Endodermal cell (in vitro differentiated cells): Measurements from ENCODE around the gene LTC4S. TPM values are rescaled to one million over a fixed set of nuclear protein-coding genes. Genes with fewer than 3 reads are reported as not detected.

Experiments used
- DNase-seq: peaks from one replicate; pipeline ENCODE4 v3.0.0-alpha.2; 2017
- H3K27ac ChIP-seq: 2 replicates; pipeline ENCODE4 v1.5.1; 2013; ENCODE audit warnings: mild to moderate bottlenecking, low read depth, low read length, moderate library complexity
- H3K27me3 ChIP-seq: 2 replicates; pipeline ENCODE4 v1.6.1; 2013; ENCODE audit warnings: mild to moderate bottlenecking, low read length, moderate library complexity; ENCODE audit not compliant: insufficient read depth, control insufficient read depth, poor library complexity, severe bottlenecking
- H3K36me3 ChIP-seq: 2 replicates; pipeline ENCODE4 v1.7.0; 2013; ENCODE audit warnings: mild to moderate bottlenecking, low read length, moderate library complexity; ENCODE audit not compliant: control insufficient read depth, insufficient read depth
- H3K4me1 ChIP-seq: one replicate; pipeline ENCODE4 v1.7.0; 2013; ENCODE audit warnings: low read length; ENCODE audit not compliant: control insufficient read depth, insufficient read depth
- H3K4me3 ChIP-seq: 2 replicates; pipeline ENCODE4 v1.5.1; 2013; ENCODE audit warnings: mild to moderate bottlenecking, low read length, moderate library complexity
- H3K9ac ChIP-seq: 2 replicates; pipeline ENCODE4 v1.6.1; 2013; ENCODE audit warnings: mild to moderate bottlenecking, low read length, moderate library complexity; ENCODE audit not compliant: poor library complexity, severe bottlenecking; ENCODE audit errors: extremely low read depth
- H3K9me3 ChIP-seq: 2 replicates; pipeline ENCODE4 v1.6.1; 2013; ENCODE audit warnings: mild to moderate bottlenecking, low read length, moderate library complexity; ENCODE audit not compliant: control insufficient read depth
- H3K27ac Mint-ChIP-seq: 2 replicates; pipeline ENCODE4 v1.8.0; 2020; ENCODE audit warnings: mixed read lengths
- H3K27me3 Mint-ChIP-seq: 2 replicates; pipeline ENCODE4 v1.8.0; 2021; ENCODE audit warnings: mild to moderate bottlenecking, mixed read lengths; ENCODE audit not compliant: insufficient read depth
- H3K36me3 Mint-ChIP-seq: 2 replicates; pipeline ENCODE4 v1.8.0; 2020; ENCODE audit warnings: low read depth, mixed read lengths
- H3K4me1 Mint-ChIP-seq: 2 replicates; pipeline ENCODE4 v1.8.0; 2020; ENCODE audit warnings: mixed read lengths
- H3K4me3 Mint-ChIP-seq: 2 replicates; pipeline ENCODE4 v1.8.0; 2020; ENCODE audit warnings: mild to moderate bottlenecking, moderate library complexity, mixed read lengths
- H3K9me3 Mint-ChIP-seq: 2 replicates; pipeline ENCODE4 v1.8.0; 2020; ENCODE audit warnings: mild to moderate bottlenecking, mixed read lengths
- WGBS, 2 experiments: methylation state at CpG; one replicate each; pipeline versions ENCODE4 v1.1.5 to v1.1.7; 2013; ENCODE audit warnings: missing lambda C conversion rate in 2 of 2, mixed read lengths in 1 of 2; ENCODE audit not compliant: insufficient coverage in 1 of 2, insufficient read length in 1 of 2; 5-methylcytosine and 5-hydroxymethylcytosine counted together
- total RNA-seq, 2 donors: library from RNA; stranded (reverse); fragmentation: NEBNext Ultra II Directional in 1 of 2; extraction: Animal tissue kit (Norgen Biotek cat#: 25700) in 1 of 2; gene quantifications; 2 replicates in 1 of 2; 3 replicates in 1 of 2; pipeline ENCODE4 v1.2.1, GENCODE V29; 2021
- TF ChIP-seq, protein P1 (sequence below): fragments of 200-600 bp; sonication (generic); conservative IDR thresholded peaks from 2 replicates; pipeline ENCODE4 v1.5.0; 2021; ENCODE audit warnings: antibody characterized with exemption, mild to moderate bottlenecking

The LTC4S gene
- total RNA-seq, 2 donors from 2014 or later, result 5.7 to 6.3 TPM

DNA sequence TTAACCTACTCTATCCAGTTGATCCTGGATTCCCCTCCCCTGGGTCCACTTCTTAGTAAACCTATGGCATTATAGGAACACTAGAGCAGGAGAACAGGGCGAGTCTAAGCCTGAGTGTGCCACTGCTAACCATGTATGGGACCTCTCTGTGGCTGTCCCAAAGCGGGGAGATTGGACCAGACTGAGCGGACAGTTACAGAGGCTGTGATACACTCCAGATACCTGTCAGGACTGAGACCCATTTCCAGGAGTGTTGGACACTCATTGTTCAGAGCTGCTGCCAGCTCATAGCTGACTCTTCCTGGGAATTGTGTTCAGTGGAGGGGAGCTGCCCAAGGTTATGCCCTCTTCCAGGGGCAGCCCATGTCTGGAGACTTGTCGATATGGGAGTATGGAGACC lies 11.9 kb upstream of the LTC4S start:
- DNase-seq, result no peak
- H3K27me3 ChIP-seq, result no peaks in the 10 kb centered on the region
- H3K27ac Mint-ChIP-seq, result no peak overlapping the region
- H3K4me3 ChIP-seq, result no peak overlapping the region
- H3K36me3 ChIP-seq, result peaks cover 11% of the 10 kb centered on the region
- WGBS, 2 experiments, result 92 to 97% methylated on average over 4 of the region's 4 CpGs
- no peak overlapping the region for H3K4me3 Mint-ChIP-seq
- no peaks in the 10 kb centered on the region for H3K9me3 Mint-ChIP-seq
- no peaks in the 10 kb centered on the region for H3K4me1 Mint-ChIP-seq
- no peak overlapping the region for H3K9ac ChIP-seq
- no peak overlapping the region for H3K27ac ChIP-seq
- H3K27me3 Mint-ChIP-seq, result no peaks in the 10 kb centered on the region
- H3K4me1 ChIP-seq, result no peaks in the 10 kb centered on the region
- H3K36me3 Mint-ChIP-seq, result peaks cover 30% of the 10 kb centered on the region
- TF ChIP-seq, protein P1, sequence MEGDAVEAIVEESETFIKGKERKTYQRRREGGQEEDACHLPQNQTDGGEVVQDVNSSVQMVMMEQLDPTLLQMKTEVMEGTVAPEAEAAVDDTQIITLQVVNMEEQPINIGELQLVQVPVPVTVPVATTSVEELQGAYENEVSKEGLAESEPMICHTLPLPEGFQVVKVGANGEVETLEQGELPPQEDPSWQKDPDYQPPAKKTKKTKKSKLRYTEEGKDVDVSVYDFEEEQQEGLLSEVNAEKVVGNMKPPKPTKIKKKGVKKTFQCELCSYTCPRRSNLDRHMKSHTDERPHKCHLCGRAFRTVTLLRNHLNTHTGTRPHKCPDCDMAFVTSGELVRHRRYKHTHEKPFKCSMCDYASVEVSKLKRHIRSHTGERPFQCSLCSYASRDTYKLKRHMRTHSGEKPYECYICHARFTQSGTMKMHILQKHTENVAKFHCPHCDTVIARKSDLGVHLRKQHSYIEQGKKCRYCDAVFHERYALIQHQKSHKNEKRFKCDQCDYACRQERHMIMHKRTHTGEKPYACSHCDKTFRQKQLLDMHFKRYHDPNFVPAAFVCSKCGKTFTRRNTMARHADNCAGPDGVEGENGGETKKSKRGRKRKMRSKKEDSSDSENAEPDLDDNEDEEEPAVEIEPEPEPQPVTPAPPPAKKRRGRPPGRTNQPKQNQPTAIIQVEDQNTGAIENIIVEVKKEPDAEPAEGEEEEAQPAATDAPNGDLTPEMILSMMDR, result no peak
- H3K9me3 ChIP-seq, result no peaks in the 10 kb centered on the region

DNA sequence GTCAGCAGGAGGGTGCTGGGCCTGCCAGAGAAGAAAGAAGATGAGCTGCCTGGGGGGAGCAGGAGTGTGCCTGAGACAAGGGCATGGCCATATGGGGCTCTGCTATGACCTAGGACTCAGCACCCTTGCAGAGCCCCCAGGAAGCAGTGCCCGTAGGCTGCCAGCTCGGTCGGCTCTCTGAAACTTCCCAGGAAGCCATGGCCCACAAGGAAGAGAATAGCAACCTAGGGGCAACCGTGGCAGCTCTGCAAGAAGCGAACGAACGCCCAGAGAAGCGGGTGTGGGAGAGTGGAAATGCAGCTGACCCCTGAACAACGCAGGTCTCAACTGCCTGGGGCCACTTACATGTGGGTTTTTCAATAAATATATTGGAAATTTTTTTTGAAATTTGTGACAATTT lies 10.7 kb upstream of the LTC4S start:
- no peaks in the 10 kb centered on the region for H3K4me1 ChIP-seq
- no peak overlapping the region for H3K9ac ChIP-seq
- Mint-ChIP-seq H3K36me3 (peaks cover 23% of the 10 kb centered on the region), H3K27ac (no peak overlapping the region), H3K9me3 (no peaks in the 10 kb centered on the region), H3K4me3 (no peak overlapping the region), H3K27me3 (no peaks in the 10 kb centered on the region), H3K4me1 (no peaks in the 10 kb centered on the region)
- H3K36me3 ChIP-seq, result peaks cover 10% of the 10 kb centered on the region
- no peaks in the 10 kb centered on the region for H3K9me3 ChIP-seq
- H3K27me3 ChIP-seq, result no peaks in the 10 kb centered on the region
- WGBS, 2 experiments, result 93 to 96% methylated on average over 2 to 9 of the region's 9 CpGs
- DNase-seq, result no peak
- TF ChIP-seq, protein P1, result no peak
- H3K4me3 ChIP-seq, result no peak overlapping the region
- H3K27ac ChIP-seq, result no peak overlapping the region

DNA sequence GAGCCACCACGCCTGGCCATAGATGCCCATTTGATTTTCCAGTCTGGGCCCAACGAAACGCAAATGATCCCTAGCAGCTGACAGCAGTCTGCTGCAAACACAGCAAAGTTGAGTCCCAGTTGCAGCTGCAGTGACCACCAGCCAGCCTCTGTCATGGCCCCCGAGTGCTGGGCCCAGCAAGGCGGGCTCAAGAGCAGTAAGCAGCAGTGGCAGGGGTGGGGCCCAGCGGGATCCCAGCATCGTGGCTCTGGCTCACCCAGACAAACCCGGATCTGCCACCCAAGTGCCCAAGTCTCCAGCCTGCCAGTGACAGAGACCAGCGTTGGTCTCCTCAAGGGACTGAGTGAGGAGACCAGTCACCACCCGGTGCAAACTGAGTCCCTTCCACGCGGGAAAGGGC lies 6.9 kb upstream of the LTC4S start:
- Mint-ChIP-seq H3K36me3 (peaks cover 2% of the 10 kb centered on the region), H3K27ac (no peak overlapping the region), H3K27me3 (no peaks in the 10 kb centered on the region), H3K9me3 (peaks cover 4% of the 10 kb centered on the region), H3K4me1 (no peaks in the 10 kb centered on the region), H3K4me3 (no peak overlapping the region)
- Histone ChIP-seq H3K9me3 (no peaks in the 10 kb centered on the region), H3K9ac (no peak overlapping the region), H3K4me3 (no peak overlapping the region), H3K36me3 (no peaks in the 10 kb centered on the region), H3K27ac (no peak overlapping the region), H3K4me1 (no peaks in the 10 kb centered on the region), H3K27me3 (no peaks in the 10 kb centered on the region)
- DNase-seq, result no peak
- TF ChIP-seq, protein P1, result no peak
- WGBS, 2 experiments, result 81 to 88% methylated on average over 10 to 12 of the region's 12 CpGs
